ENCODE results near the gene LYRM7. TPM values are rescaled to one million over a fixed set of nuclear protein-coding genes. Genes with fewer than 3 reads are reported as not detected.
"Not testable (repeated sequence)": the region's sequence is repeated elsewhere in the genome, so short reads cannot be mapped to it uniquely, and the experiment has no call there.

Gene LYRM7
- total and polyA plus RNA-seq, 2 experiments from 2014 or later = 6.1 to 9.5 TPM

- Histone ChIP-seq H3K9me2 (replicated peaks; ENCODE audit: insufficient read depth) (no peaks in the 10 kb centered on the region), H2AFZ (no peak overlapping the region), H3K27me3 (no peaks in the 10 kb centered on the region), H3K27ac (no peak overlapping the region), H3K4me3 (no peak overlapping the region), H3K9me3 (ENCODE audit: low read depth) (no peaks in the 10 kb centered on the region), H4K20me1 (ENCODE audit: insufficient read depth, poor library complexity, severe bottlenecking) (no peaks in the 10 kb centered on the region), H3K79me2 (no peaks in the 10 kb centered on the region), H3K4me2 (no peak overlapping the region), H3K36me3 (replicated peaks; ENCODE audit: insufficient read depth, low read depth) (no peaks in the 10 kb centered on the region), H3K4me1 (ENCODE audit: insufficient read depth) (no peaks in the 10 kb centered on the region)
- 73% methylated on average over 3 of the region's 3 CpGs for WGBS (ENCODE audit: low lambda C conversion rate, missing lambda C conversion rate)
- no peak for TF ChIP-seq EZH2 (IDR thresholded peaks at IDR 0.05; ENCODE audit: borderline replicate concordance)
- no peak for TF ChIP-seq CTCF (IDR thresholded peaks at IDR 0.05; ENCODE audit: poor library complexity)
- TF ChIP-seq EZH2phosphoT487 (IDR thresholded peaks at IDR 0.05; ENCODE audit: low read depth, severe bottlenecking, unreplicated experiment) = no peak
- no peak for DNase-seq (ENCODE audit: low spot score)
Measured at GRCh38 chr5:131250751-131251475, 80.2 kb downstream of the LYRM7 start.

GRCh38 chr5:131252824-131253171 lies 82.1 kb downstream of the LYRM7 start:
- Histone ChIP-seq H3K9me2 (replicated peaks; ENCODE audit: insufficient read depth) (no peaks in the 10 kb centered on the region), H3K79me2 (no peaks in the 10 kb centered on the region), H3K4me3 (no peak overlapping the region), H3K27me3 (no peaks in the 10 kb centered on the region), H3K4me1 (ENCODE audit: insufficient read depth) (no peaks in the 10 kb centered on the region), H3K27ac (no peak overlapping the region), H3K9me3 (ENCODE audit: low read depth) (no peaks in the 10 kb centered on the region), H3K36me3 (replicated peaks; ENCODE audit: insufficient read depth, low read depth) (no peaks in the 10 kb centered on the region), H3K4me2 (no peak overlapping the region), H4K20me1 (ENCODE audit: insufficient read depth, poor library complexity, severe bottlenecking) (no peaks in the 10 kb centered on the region), H2AFZ (no peak overlapping the region)
- 89% methylated on average over 6 of the region's 6 CpGs for WGBS (ENCODE audit: low lambda C conversion rate, missing lambda C conversion rate)
- no peak for DNase-seq (ENCODE audit: low spot score)
- TF ChIP-seq CTCF (IDR thresholded peaks at IDR 0.05; ENCODE audit: poor library complexity) (no peak), EZH2 (IDR thresholded peaks at IDR 0.05; ENCODE audit: borderline replicate concordance) (no peak), EZH2phosphoT487 (IDR thresholded peaks at IDR 0.05; ENCODE audit: low read depth, severe bottlenecking, unreplicated experiment) (no peak)

- not testable (repeated sequence) for DNase-seq (ENCODE audit: low spot score); H3K79me2 ChIP-seq; H3K9me3 ChIP-seq (ENCODE audit: low read depth); H3K4me1 ChIP-seq (ENCODE audit: insufficient read depth); H4K20me1 ChIP-seq (ENCODE audit: insufficient read depth, poor library complexity, severe bottlenecking); H3K4me3 ChIP-seq; H2AFZ ChIP-seq; H3K36me3 ChIP-seq (replicated peaks; ENCODE audit: insufficient read depth, low read depth); H3K9me2 ChIP-seq (replicated peaks; ENCODE audit: insufficient read depth); H3K4me2 ChIP-seq; H3K27me3 ChIP-seq; H3K27ac ChIP-seq
- WGBS (ENCODE audit: low lambda C conversion rate, missing lambda C conversion rate) = 96% methylated on average over 10 of the region's 10 CpGs
Measured at GRCh38 chr5:131254025-131254424, 83.3 kb downstream of the LYRM7 start.

- Histone ChIP-seq H4K20me1 (ENCODE audit: insufficient read depth, poor library complexity, severe bottlenecking) (no peaks in the 10 kb centered on the region), H3K36me3 (replicated peaks; ENCODE audit: insufficient read depth, low read depth) (no peaks in the 10 kb centered on the region), H3K4me3 (no peak overlapping the region), H3K27me3 (no peaks in the 10 kb centered on the region), H3K4me2 (no peak overlapping the region), H2AFZ (no peak overlapping the region), H3K27ac (no peak overlapping the region), H3K4me1 (ENCODE audit: insufficient read depth) (no peaks in the 10 kb centered on the region), H3K9me3 (ENCODE audit: low read depth) (no peaks in the 10 kb centered on the region), H3K9me2 (replicated peaks; ENCODE audit: insufficient read depth) (no peaks in the 10 kb centered on the region), H3K79me2 (no peaks in the 10 kb centered on the region)
- TF ChIP-seq EZH2 (IDR thresholded peaks at IDR 0.05; ENCODE audit: borderline replicate concordance) = no peak
- DNase-seq (ENCODE audit: low spot score) = no peak
- 94% methylated on average over 2 of the region's 2 CpGs for WGBS (ENCODE audit: low lambda C conversion rate, missing lambda C conversion rate)
Measured at GRCh38 chr5:131254741-131255140, 84.0 kb downstream of the LYRM7 start.

Other genes starting within 250 kb of the LYRM7 start
- 268 and 291 TPM in 2 replicates for gene HINT1, start 5.7 kb upstream of the LYRM7 start, total RNA-seq
- gene HINT1, start 5.7 kb upstream of the LYRM7 start, polyA plus RNA-seq = 434 and 463 TPM in 2 replicates
- gene CDC42SE2, start 93.1 kb downstream of the LYRM7 start, total RNA-seq = 45.4 and 51.5 TPM in 2 replicates
- gene CDC42SE2, start 93.1 kb downstream of the LYRM7 start, polyA plus RNA-seq = 21.9 and 27.2 TPM in 2 replicates